Measurements from ENCODE around the gene CT47C1. TPM values are rescaled to one million over a fixed set of nuclear protein-coding genes. Genes with fewer than 3 reads are reported as not detected.
"Not testable (repeated sequence)": the region's sequence is repeated elsewhere in the genome, so short reads cannot be mapped to it uniquely, and the experiment has no call there.

Gene CT47C1
- total and polyA plus RNA-seq, 2 of the 8 experiments (the other 6 are each of a cell fraction or from before 2014, with no cell fraction given) = not detected

DNA sequence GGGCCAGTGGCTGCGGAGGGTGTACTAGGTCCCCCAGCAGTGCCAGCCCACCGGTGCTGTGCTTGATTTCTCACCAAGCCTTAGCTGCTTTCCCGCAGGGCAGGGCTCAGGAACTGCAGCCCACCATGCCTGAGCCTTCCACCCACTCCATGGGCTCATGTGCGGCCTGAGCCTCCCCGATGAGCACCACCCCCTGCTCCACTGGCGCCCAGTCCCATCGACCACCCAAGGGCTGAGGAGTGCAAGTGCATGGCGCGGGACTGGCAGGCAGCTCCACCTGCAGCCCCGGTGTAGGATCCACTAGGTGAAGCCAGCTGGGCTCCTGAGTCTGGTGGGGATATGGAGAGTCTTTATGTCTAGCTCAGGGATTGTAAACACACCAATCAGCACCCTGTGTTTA is 43.1 kb upstream of the CT47C1 start:
- H3K79me1 ChIP-seq (ENCODE audit: low read depth, low read length); DNase-seq (ENCODE audit: low read depth in 1 of 2, low spot score in 2 of 2); H3K4me2 ChIP-seq (ENCODE audit: insufficient read depth in 1 of 2, low read depth in 2 of 2, low read length in 2 of 2); H3K56ac ChIP-seq (replicated peaks; ENCODE audit: insufficient read length, low read depth, low read length); H2BK20ac ChIP-seq (ENCODE audit: low read length); H4K8ac ChIP-seq (ENCODE audit: extremely low read depth, insufficient read depth, low read length); H3K23ac ChIP-seq (ENCODE audit: insufficient read length); H4K5ac ChIP-seq (ENCODE audit: insufficient read length, low read depth, low read length); H3K4me1 ChIP-seq (replicated peaks in 1 of 4; ENCODE audit: control insufficient read depth in 3 of 4, insufficient read depth in 4 of 4, low read length in 3 of 4); POLR2A ChIA-PET (ENCODE audit: partially characterized antibody); H3K9ac ChIP-seq (replicated peaks in 1 of 4; ENCODE audit: extremely low read depth in 1 of 4, low read depth in 3 of 4, low read length in 3 of 4); H3K23me2 ChIP-seq (ENCODE audit: low read depth, low read length); H4K20me1 ChIP-seq (replicated peaks in 1 of 2; ENCODE audit: control insufficient read depth in 1 of 2, insufficient read depth in 2 of 2, low read length in 2 of 2); H3K79me2 ChIP-seq (ENCODE audit: control insufficient read depth in 1 of 2, insufficient read depth in 2 of 2, low read length in 2 of 2); H3K4me3 ChIP-seq (ENCODE audit: extremely low read depth in 1 of 4, insufficient read depth in 2 of 4, low read depth in 3 of 4, low read length in 4 of 4); H2AK5ac ChIP-seq (ENCODE audit: low read depth, low read length); H2AFZ ChIP-seq (ENCODE audit: low read length); H2BK120ac ChIP-seq (replicated peaks; ENCODE audit: low read depth, low read length); H3K27ac ChIP-seq (ENCODE audit: low read depth, low read length); H2BK5ac ChIP-seq (ENCODE audit: low read depth, low read length); H3K14ac ChIP-seq (ENCODE audit: insufficient read length); H3K27me3 ChIP-seq (replicated peaks in 1 of 4; ENCODE audit: control insufficient read depth in 3 of 4, extremely low read depth in 1 of 4, insufficient read depth in 3 of 4, low read length in 3 of 4); CTCF ChIA-PET (ENCODE audit: partially characterized antibody); H3K4ac ChIP-seq (replicated peaks; ENCODE audit: insufficient read length, low read depth, low read length); H4K91ac ChIP-seq (replicated peaks; ENCODE audit: insufficient read length, low read length); FAIRE-seq; H3K36me3 ChIP-seq (ENCODE audit: control insufficient read depth in 2 of 4, insufficient read depth in 4 of 4, low read length in 3 of 4); H2BK15ac ChIP-seq (ENCODE audit: low read length); H3K18ac ChIP-seq (ENCODE audit: extremely low read depth, low read length); H2BK12ac ChIP-seq (ENCODE audit: low read depth, low read length): not testable (repeated sequence)
- H3K9me3 ChIP-seq (ENCODE audit: insufficient read depth in 2 of 2, low read depth in 1 of 2, low read length in 1 of 2) = peaks cover 3 to 14% of the 10 kb centered on the region in 2 experiments; a peak in 2 of 4 replicates
- WGBS, 2 experiments (ENCODE audit: extremely low coverage in 1 of 2, insufficient coverage in 1 of 2, insufficient read length in 1 of 2, insufficient replicate concordance in 2 of 2, low coverage in 1 of 2, low lambda C conversion rate in 2 of 2, missing lambda C conversion rate in 1 of 2) = 96% methylated on average over 4 of the region's 10 CpGs; no CpG with 5 or more reads in 1 of the 2 experiments
